Activated T-helper 1 cell treated with Interleukin-2 at 50 U/mL for 16 hours (primary cell): ENCODE measurements around the gene BOC.

Experiments
- DNase-seq: peaks from one replicate; pipeline ENCODE4 v3.0.0-alpha.2; 2020; ENCODE audit warnings: low read depth

BOC gene

DNA sequence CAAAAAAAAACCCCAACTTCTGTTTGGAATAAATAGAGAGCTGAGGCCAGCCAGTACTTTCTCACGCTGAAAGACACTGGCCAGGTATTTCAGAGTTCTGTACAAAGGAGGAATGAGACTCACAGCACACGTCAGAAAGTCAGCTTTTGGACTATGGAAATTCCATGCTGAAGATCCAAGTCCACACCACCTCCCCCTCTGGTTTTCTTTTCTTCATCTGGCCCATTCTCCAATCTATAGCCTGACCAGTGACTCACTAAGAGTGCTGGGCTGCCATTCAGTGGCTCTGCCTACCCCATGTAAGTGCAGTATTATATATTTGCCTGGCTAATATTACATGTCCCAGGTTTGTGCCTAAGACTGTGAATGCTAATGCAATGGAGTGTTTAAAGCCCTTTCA, 13.9 kb downstream of the BOC start:
- no peak for DNase-seq

DNA sequence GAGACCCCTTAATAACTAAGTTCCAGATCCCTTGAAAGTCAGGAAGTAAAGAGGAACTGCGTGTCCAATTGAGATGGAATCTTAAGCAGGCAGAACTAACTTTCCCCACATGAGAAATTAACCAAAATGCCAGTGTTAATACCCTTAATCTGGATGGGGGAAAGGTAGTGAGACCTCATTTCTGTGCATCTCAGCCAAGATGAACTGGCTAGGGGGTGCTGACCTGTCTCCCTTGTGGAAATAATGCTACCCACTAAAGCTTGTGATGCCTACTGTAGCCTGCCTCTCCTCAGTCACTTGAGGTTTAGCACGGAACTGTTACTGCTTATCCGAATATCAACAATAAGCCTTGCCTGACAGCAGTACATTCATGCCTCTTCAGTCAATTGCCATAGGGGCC, 15.1 kb downstream of the BOC start:
- DNase-seq, result no peak

DNA sequence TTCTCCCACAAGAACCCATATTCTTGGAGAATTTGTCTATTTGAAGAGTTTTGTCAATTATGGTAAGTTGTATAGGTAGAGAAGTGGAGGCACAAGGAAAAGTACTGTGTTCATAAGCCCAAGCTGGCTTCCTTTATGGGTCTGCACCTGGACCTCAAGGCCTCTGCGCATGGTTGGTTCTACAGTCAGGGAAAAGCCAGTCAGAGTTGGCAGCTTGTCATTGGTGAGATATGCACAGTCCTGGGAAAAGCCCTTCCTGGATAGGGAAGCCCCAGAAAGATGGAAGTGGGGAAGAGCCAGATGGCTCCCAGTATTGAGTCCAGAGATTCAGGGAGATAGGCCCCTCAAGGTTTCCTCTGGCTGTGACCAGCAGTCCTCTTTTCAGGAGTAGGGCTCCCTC, 15.8 kb downstream of the BOC start:
- DNase-seq, result no peak

DNA sequence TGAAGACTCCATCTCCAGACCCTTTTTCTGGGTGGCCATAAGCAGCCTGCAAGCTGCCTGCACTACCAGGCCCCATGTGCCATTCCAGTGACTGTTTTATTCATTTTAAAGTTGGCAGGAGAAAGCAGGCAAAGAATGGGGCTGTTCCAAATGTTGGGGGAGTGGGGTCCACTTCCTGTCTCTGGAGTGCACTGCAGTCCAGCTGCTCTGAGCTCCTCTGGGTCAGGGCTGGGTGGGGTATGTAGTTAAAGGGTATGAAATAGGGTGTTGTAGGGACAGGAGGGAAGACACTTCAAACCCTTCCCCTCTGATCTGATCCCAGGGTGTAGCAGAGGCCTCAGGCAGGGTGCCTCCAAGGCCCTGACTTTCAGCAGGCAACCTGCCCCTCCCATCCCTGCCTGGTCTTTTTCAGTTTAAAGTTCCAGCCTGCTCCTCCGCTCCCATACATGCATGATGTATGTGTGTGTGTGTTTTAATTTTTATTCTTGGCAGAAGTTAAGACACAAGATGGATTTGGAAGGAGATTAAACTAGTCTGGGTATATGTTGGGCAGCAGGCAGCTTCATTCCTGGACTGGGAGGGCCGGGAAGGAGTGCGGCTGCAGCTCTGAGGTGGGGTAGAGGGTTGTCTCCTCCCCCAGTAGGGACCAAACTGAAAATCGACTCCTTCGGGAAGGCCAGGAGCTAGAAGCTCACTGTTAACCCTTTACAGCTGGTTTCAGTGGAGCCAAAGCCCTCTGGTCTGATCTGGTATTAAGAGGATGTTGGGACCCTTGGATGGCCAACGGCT, 17.3 kb downstream of the BOC start:
- DNase-seq, result no peak

DNA sequence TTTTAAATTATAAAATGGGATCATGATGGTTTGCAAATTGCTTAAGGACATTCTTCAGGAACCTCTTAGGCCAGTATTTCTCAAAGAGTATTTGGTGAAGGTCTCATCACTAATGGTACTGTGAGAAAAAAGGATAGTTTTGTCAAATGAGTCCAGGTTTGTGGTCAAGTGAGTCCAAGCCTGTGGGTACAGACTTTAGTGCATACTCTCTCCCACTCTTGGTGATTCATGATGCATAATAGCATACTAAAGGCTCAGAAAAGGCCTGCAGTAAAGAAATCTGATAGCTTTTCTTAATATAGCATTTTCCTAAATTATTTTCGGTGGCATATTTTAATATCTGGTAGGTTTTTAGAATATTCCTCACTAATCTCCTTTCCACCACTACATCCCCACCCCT, 20.0 kb downstream of the BOC start:
- no peak for DNase-seq

DNA sequence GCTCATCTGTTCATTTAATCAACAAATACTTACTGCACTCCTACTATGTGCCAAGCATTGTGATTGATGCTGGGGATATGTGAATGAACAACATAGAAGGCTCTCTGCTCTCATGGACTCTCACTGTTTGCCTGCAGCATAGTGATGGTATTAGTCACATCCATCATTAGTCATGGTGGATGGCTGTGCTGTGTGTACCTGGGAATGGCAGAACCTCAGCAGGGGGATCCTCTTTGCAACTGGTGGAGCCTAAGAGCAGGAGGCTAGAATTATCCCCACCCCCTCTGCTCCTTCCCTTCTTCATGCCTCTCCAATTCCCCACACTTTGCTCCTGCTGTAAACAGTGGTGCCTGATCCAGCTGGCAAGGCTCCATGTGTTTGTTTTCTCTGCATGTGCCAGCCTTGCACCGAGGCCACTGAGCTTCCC, 20.5 kb downstream of the BOC start:
- no peak for DNase-seq

DNA sequence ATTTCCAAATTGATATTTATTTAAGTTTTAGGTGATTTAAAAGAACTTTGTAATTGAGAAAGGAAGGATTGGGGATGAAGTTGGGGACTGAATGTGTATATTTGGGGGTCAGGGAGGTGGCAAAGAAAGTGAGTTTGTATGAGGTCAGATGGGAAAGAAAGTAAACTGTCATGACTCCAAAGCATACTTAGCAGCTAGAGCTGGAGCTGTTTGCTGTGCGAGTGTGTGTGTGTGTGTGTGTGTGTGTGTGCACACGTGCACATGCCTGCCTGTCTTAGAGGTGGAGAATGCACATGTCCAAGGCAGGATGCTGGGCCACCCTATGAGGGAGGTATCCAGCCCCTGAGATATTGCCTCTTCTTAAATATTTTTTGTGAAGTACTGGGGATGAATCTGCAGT, 21.0 kb downstream of the BOC start:
- DNase-seq, result no peak

DNA sequence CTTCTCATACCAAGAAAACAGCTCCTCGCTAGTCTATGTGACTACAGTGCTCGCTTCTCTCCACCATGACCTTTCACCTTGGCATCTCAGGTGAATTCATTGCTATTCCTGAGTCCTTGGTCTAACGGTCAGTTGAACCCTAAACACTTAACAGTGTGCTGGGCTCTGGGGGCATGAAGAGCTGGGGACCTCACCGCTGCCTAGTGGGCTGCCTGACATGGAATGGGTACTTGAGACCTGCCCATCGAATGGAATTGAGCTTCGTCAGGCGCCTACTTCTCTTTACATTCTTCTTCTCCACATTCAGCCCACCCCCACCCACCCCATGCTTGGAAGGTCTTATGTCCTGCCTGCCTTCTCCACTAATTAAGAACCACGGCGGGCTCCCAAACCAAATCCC, 22.1 kb downstream of the BOC start:
- no peak for DNase-seq

DNA sequence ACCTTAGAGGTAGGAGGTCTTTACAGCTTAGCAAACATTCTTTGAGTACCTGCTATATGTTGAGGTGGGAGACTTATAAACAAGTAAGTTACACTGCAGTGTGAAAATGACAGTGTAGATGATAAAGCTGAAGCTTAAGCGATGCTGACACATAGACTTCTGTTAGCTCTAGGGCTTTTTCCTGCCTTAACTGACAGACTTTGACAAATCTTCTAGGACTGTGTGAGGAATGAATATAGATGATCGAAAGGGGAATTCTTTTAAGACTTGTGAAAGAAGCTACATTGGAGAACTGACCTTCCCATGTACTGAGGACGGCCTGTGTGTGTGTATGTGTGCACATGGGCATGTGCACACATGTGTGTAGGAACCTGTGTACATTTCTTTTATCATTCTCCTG, 22.7 kb downstream of the BOC start:
- no peak for DNase-seq

DNA sequence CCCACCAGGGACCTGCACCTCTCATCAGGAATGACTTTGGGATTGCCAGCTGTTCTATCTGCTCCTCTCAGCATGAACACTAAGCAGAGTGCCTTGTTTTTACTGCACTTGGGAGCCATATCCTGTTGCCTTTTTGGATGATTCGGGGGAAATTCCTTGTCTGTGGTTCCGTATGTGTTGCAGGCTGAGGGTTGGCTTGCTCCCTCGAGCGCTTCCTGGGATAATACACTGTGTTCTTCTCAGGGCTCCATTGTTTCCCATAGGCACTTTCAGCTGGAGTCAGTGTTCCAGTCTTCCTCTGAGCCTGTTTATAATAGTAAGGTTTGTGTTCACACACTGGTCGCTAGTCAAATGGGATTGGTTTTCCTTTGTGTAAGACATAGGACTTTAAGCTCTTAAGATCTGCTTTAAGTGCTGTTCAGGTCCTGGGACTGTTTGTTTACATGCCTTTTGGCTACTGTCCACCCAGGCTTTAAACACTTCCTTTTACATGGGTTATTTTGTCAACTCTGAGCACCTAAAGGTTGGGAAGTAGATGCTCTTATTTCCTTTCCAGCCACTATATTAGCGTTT, 23.4 kb downstream of the BOC start:
- no peak for DNase-seq

DNA sequence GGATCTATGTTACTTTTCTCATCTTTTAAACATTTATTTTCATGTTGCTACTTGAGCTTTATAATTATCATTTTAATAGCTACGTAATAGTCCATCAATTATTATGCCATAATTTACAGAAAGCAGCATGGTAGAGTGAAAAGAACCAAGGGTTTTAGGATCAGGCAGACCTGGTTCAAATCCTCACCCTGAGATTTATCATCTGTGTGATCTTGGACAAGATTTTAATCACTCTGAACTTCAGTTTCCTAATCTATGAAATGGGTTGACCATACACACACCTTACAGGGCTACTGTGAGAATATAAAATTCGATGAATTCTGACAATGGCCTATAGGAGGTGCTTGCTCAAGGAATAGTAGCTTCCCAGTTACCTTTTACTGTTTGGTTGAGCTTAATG, 27.1 kb downstream of the BOC start:
- no peak for DNase-seq

DNA sequence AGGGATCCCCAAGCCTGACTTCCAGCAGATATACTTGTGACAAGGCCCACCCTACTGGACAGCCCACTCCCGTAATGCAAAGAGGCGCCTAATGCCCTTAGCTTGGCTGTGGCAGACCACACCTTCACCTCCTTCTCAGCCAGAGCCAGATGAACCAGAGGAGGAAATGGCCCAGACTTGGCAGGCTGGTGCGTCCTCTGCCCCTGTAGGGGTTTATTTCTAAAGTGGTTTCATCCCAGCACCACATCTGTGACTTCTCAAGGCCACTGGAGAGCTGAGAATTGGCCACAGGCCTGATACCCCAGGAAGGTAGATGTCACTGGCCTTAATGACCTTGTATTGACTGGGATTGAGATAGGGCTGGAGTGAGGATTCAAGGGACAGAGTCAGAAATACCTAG, 29.5 kb downstream of the BOC start:
- DNase-seq, result no peak

DNA sequence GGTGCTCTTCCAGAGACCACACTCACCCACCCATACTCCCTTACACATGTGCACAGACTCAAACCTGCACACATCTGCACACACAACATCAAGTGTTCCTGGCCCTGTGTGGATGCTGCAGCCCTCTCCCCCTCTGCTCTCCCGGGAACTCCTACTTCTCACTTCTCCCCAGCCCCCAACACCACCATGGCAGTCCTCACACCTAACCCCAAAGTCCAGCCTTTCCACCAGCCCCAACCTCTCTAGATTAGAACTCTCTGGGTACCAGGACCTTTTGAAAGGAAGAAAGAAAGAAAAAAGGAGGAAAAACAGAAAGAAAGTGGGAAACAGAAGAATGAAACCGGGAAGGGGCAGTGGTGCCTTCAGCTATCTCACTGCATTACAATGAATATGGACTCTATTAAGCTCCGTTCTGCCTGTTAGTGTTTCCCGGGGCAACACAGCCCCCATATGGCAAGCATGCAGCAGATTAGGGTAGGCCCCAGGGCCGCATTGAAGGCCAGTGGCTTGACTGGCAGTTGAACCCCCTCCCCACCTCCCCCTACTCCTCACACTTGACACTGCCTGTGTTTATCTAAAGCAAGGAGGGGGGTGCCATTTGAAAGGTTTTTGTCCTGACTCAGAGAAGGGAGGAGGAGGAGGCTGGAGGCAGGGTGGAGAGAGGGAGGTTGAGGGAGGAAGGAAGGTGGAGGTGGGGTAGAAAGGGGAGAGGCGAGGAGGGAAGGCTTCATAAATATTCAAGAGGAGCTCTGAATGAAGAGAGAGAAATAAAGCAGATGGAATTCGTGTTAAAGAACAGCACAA, 30.1 kb downstream of the BOC start:
- DNase-seq, result no peak

DNA sequence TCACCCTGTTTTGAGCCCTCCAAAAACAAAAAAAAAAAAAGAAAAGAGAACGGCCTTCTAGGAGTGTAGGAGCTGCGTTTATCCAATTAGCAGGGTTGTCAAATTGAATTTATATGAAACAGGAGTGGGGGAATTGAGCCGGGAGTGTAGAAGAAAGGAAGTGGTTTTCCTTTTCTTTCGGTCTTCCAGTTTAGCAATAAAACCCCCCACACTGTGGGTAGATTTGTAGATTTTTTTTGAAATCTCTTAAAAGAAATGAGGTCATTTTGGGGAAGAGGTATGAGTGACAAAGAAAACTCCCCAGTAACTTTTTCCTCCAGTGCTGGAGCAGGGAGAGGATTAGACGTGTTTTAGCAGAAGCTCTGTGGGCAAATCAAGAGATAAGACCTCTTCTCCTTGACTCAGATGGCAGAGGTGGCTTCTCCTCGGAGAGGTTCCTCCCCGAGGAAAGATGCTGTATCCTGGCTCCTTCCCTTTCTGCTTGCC, 30.8 kb downstream of the BOC start:
- DNase-seq, result no peak

DNA sequence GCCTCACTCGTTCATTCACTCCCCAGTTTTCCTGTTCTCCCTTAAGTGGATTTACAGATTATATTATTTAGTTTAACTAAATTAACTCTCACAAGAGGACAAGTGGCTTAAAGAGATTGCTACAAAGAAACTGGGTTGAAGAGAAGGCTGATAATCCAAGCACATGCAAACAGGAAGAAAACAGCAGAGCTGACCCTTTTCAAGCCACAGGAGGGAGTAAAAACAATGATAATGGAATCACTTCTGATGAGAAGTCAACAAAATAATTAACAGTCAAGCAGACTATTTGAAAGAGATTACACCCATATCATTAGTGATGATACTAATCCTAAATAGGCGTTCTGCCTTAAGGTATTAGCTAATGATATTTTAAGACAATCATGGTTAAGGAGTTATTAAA, 31.7 kb downstream of the BOC start:
- DNase-seq, result no peak

DNA sequence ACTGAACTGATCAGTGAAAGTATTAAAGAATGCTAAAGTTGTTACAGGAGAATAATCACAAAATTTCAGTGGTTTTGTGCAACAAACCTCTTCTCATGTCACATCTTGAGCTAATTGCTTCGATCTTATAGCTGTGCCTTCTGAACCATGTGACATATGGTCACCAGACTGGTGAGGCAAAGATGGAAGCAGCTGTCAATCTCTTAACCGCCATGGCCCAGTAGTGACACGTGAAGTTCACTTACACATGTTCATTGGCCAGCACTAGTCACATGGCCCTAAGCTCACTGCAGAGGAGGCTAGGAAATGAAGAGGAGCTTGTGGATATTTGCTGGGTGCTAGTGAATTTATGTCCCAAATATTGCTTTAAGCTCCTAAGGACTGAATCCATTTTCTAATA, 32.5 kb downstream of the BOC start:
- DNase-seq, result no peak

DNA sequence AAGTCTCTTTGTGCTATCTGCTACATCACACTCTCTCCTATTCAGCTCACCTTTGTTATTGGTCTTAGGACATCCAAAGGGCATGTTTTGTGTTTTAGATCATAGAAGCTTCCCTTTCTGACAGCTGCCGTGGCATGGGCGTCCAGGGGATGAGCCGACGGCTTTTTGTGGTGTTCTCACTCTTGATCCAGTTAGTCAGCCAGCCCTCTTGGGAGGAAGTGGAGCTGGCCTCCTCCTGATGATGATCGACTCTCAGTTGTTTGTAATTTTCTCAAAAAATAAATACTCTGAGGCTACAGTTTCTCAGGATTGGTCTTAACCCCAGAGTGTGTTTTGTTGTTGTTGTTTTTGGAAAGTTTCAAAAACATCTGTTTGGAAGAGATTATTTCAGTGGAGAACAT, 34.4 kb downstream of the BOC start:
- DNase-seq, result no peak

DNA sequence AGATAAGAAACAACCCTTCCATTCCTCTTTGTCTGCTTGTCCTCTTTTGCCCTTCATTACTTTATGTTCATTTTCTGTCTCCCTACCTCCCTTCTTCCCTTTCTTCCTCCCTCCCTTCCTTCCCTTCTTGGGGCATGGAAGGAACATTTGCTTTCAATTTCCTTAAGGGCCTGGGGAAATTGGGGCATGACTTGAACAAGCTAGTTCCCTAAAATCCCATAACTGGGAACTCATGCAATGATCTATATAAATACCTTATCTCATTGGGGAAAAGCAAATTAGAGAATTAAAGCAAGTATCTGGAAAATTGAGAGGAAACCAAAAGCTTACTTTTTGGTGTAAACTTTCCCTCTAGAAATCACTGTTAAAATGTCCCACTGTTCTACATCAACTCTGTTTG, 35.7 kb downstream of the BOC start:
- DNase-seq, result no peak

DNA sequence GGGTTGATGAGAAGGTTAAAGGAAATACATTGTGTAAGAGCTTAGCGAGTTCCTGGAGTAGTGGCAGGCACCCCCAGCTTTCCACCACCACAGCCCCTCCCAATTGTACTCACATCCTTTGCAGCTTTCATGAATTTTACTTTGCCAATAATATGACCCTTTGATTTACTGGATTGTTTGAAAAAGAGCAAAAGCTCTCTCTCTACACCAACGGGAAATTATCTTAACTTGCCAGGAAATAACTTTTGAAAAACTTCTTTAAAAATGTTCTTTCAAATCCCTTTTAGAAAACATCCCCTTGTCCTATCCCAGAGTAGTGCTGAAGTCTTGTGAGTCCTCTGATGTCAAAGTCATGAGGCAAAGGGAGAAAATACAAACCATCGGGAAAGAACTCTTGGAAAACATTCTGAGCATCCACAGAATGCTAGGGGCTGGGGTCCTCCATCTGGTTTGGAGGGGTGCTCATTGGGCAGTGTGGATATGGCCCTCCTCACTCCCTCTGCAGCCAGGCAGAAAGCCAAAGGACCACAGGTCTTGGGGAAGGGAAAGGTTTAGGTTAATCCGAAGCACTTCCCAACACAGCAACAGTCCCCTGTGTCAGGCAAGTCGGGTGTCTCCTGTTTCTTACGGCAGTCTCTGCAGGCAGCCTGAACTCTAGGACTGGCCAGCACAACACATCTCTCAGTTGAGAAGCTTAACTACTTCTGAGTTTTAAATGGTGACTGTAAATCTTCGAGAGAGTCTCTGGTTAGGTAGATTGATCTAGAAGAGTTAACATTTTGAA, 36.5 kb downstream of the BOC start:
- DNase-seq, result no peak

DNA sequence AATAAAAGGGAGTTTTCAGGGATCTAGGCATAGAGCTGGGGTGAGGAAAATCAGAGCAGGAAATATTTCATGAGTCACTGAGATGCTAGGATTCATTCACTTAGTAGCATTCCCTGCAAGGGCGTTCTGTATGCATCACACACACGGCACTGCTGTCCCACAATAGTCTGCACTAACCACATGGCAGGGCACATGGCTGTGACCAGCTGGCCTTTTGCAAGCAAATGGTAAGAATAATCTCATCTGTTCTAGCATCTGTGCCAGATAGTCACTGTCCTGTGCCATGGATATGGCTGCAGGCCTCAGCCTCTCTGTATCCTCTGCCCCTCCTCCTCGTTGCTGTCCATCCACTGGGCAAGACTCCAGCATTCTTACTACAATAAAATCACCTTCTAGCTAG, 37.8 kb downstream of the BOC start:
- no peak for DNase-seq

DNA sequence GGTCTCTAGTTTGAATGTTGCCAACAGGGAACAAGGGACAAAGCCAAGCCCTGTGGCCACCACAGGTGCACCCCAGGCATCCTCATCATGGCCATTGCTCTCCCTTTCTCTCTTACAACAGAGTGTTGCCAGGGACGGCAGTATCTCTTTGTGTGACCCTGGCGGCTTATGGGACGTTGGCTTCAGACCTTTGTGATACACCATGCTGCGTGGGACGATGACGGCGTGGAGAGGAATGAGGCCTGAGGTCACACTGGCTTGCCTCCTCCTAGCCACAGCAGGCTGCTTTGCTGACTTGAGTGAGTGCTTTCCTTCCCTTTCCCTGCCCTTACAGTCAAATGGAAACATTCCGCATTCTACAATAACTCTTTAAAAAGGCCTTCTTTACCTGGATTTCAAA, 38.2 kb downstream of the BOC start:
- no peak for DNase-seq

DNA sequence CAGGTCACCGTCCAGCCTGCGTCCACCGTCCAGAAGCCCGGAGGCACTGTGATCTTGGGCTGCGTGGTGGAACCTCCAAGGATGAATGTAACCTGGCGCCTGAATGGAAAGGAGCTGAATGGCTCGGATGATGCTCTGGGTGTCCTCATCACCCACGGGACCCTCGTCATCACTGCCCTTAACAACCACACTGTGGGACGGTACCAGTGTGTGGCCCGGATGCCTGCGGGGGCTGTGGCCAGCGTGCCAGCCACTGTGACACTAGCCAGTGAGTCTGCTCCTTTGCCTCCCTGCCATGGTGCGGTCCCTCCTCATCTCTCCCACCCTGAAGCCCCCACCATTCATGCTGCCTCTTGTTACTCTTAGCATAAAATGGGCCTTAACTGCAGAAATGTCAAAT, 39.2 kb downstream of the BOC start:
- DNase-seq, result no peak
